ENCODE results near the gene RAB5IF. TPM values are rescaled to one million over a fixed set of nuclear protein-coding genes. Genes with fewer than 3 reads are reported as not detected.

The RAB5IF gene
- total and polyA plus RNA-seq, 10 of the 15 experiments (the other 5 are each of a cell fraction or from before 2014, with no cell fraction given) = 19.4 to 246 (median 92.0) TPM

GRCh38 chr20:36605399-36606157 lies at the start of gene RAB5IF (continued):
- TF ChIP-seq BHLHE40 (IDR thresholded peaks at IDR 0.05; ENCODE audit: borderline replicate concordance in 1 of 2, low read depth in 2 of 2, low read length in 1 of 2) (peak in 1 of 2 experiments; percentile 75; a peak in 2 of 4 replicates), BCLAF1 (IDR thresholded peaks at IDR 0.05) (no peak), MTA3 (IDR thresholded peaks at IDR 0.05; ENCODE audit: borderline replicate concordance, low read length) (no peak), CBX3 (IDR thresholded peaks at IDR 0.05; ENCODE audit: borderline replicate concordance, low read depth) (no peak), ZZZ3 (IDR thresholded peaks at IDR 0.05; ENCODE audit: control insufficient read depth, insufficient read length, low read depth) (no peak), SMAD5 (IDR thresholded peaks at IDR 0.05; ENCODE audit: low read depth) (peak; percentile 71), IKZF2 (IDR thresholded peaks at IDR 0.05) (peak in 1 of 2 experiments; percentile 4; a peak in 1 of 4 replicates), SMARCA5 (IDR thresholded peaks at IDR 0.05) (peak; percentile 29), PML (IDR thresholded peaks at IDR 0.05; ENCODE audit: low read length) (peak; percentile 89), FOXM1 (IDR thresholded peaks at IDR 0.05; ENCODE audit: low read depth, low read length) (peak; percentile 20; the same call in 1 of the 2 replicates), ATF7 (IDR thresholded peaks at IDR 0.05; ENCODE audit: low read depth) (peak; percentile 99), ZNF274 (IDR thresholded peaks at IDR 0.05; ENCODE audit: insufficient read depth, insufficient read length) (no peak), SMAD1 (IDR thresholded peaks at IDR 0.05; ENCODE audit: low read depth, partially characterized antibody) (no peak), ZBED1 (IDR thresholded peaks at IDR 0.05; ENCODE audit: borderline replicate concordance) (no peak), NR2C1 (IDR thresholded peaks at IDR 0.05) (no peak), POLR2A (IDR thresholded peaks at IDR 0.05; ENCODE audit: low read depth, low read length) (peak; percentile 96), EZH2 (IDR thresholded peaks at IDR 0.05; ENCODE audit: borderline replicate concordance, control insufficient read depth, low read depth, low read length) (no peak), POLR2AphosphoS2 (IDR thresholded peaks at IDR 0.05; ENCODE audit: low read depth, low read length) (peak; percentile 77), ZBTB33 (IDR thresholded peaks at IDR 0.05) (no peak), NR2C2 (IDR thresholded peaks at IDR 0.05; ENCODE audit: borderline replicate concordance, control insufficient read depth, insufficient read length, low read depth) (no peak), CHD4 (IDR thresholded peaks at IDR 0.05) (no peak), RUNX3 (IDR thresholded peaks at IDR 0.05; ENCODE audit: low read length) (peak; percentile 69), E2F8 (IDR thresholded peaks at IDR 0.05; ENCODE audit: low read depth, partially characterized antibody) (no peak), JUNB (IDR thresholded peaks at IDR 0.05) (no peak)

All from GM12878 (cell line).